ENCODE data around the gene FAM53A.

FAM53A gene

DNA sequence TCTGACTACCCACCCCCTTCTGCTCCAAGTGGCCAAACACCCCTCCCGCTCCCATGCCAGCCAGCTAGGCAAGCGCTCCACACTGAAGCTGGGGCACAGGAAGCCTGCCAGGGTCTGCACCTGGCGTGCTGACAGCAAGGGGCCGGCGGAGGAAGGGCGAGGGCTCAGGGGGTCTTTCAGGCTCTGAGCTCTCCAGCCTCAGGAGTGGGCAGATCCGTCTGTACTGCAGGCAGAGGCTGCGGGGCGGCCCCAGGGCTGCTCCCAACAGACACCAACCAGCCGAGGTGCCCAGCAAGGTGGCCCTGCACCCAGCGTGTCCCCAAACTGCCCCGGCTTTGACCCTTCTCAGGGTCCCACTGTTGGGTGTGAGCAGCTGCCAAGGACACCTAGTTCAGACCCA lies 14.8 kb downstream of the FAM53A start:
- no peak overlapping the region for H3K4me3 ChIP-seq (replicated peaks; ENCODE audit: low read depth, low read length)
- TF ChIP-seq CTCF (IDR thresholded peaks at IDR 0.05; ENCODE audit: insufficient read depth, low read length, poor library complexity, severe bottlenecking), result no peak
- DNase-seq (ENCODE audit: extremely low read depth, insufficient read length), result no peak
- no peaks in the 10 kb centered on the region for H3K36me3 ChIP-seq (ENCODE audit: control insufficient read depth, insufficient read depth, low read length)
- H3K27me3 ChIP-seq (replicated peaks; ENCODE audit: control insufficient read depth, insufficient read depth, low read length), result no peaks in the 10 kb centered on the region

DNA sequence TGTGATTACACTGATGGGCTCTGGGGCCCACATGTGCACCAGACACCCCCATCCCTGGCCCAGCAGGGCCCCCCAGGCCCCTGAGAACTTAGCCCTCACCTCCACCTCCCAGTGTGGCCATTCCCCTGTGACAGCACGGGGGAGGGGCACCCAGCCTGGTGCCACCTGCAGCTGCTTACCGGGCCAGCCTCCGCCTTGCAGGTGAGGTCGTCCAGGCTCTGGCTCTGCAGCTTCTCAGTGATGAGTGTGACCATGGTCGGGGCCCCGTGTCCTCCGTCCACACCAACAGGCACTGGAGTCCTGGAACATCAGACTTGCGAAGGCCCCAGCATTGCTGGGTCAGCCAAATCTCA lies 15.6 kb downstream of the FAM53A start:
- Histone ChIP-seq H3K36me3 (ENCODE audit: control insufficient read depth, insufficient read depth, low read length) (no peaks in the 10 kb centered on the region), H3K27me3 (replicated peaks; ENCODE audit: control insufficient read depth, insufficient read depth, low read length) (no peaks in the 10 kb centered on the region), H3K4me3 (replicated peaks; ENCODE audit: low read depth, low read length) (no peak overlapping the region)
- DNase-seq (ENCODE audit: extremely low read depth, insufficient read length), result no peak
- no peak for TF ChIP-seq CTCF (IDR thresholded peaks at IDR 0.05; ENCODE audit: insufficient read depth, low read length, poor library complexity, severe bottlenecking)

DNA sequence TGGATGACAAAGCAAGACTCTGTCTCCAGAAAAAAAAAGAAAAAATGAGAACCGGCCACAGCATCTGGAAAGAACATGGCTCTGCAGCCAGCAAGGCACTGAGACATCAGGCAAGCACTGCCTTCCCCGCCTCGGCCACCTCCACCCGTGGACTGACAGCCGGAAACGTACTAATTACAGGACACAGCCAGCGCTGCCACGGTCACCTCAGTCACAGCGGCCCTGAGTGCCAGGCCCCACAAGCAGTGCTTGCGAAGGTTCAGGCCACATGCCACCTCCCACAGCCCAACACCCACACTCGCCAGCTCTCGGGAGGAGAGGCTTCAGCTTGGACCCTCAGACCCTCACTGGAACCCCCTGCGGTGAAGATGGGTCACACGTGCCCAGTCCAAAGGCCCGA lies 16.8 kb downstream of the FAM53A start:
- Histone ChIP-seq H3K36me3 (ENCODE audit: control insufficient read depth, insufficient read depth, low read length) (no peaks in the 10 kb centered on the region), H3K27me3 (replicated peaks; ENCODE audit: control insufficient read depth, insufficient read depth, low read length) (no peaks in the 10 kb centered on the region), H3K4me3 (replicated peaks; ENCODE audit: low read depth, low read length) (no peak overlapping the region)
- no peak for TF ChIP-seq CTCF (IDR thresholded peaks at IDR 0.05; ENCODE audit: insufficient read depth, low read length, poor library complexity, severe bottlenecking)
- no peak for DNase-seq (ENCODE audit: extremely low read depth, insufficient read length)

GRCh38 chr4:1666391-1666790 lies 17.7 kb downstream of the FAM53A start:
- no peaks in the 10 kb centered on the region for H3K36me3 ChIP-seq (ENCODE audit: control insufficient read depth, insufficient read depth, low read length)
- H3K4me3 ChIP-seq (replicated peaks; ENCODE audit: low read depth, low read length), result no peak overlapping the region
- no peak for DNase-seq (ENCODE audit: extremely low read depth, insufficient read length)
- H3K27me3 ChIP-seq (replicated peaks; ENCODE audit: control insufficient read depth, insufficient read depth, low read length), result no peaks in the 10 kb centered on the region
- no peak for TF ChIP-seq CTCF (IDR thresholded peaks at IDR 0.05; ENCODE audit: insufficient read depth, low read length, poor library complexity, severe bottlenecking)

DNA sequence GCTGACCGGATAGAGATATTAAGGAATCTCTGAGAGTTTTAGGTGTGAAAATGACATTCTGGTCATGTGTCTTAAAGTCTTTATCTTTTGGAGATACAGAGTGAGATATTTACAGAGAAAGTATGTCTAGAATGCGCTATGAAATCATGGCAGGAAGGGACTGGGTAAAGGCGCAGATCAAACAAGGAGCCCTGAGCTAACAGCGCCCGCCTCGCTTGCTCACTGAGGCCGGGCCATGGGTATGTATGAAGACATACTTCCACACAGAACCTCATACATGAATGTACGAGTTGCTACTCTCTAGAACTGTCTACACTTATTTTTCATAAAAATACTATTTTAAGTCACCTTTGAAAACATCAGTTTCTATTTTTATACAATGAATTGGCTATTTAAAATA lies 20.0 kb downstream of the FAM53A start:
- Histone ChIP-seq H3K36me3 (ENCODE audit: control insufficient read depth, insufficient read depth, low read length) (no peaks in the 10 kb centered on the region), H3K4me3 (replicated peaks; ENCODE audit: low read depth, low read length) (no peak overlapping the region), H3K27me3 (replicated peaks; ENCODE audit: control insufficient read depth, insufficient read depth, low read length) (no peaks in the 10 kb centered on the region)
- TF ChIP-seq CTCF (IDR thresholded peaks at IDR 0.05; ENCODE audit: insufficient read depth, low read length, poor library complexity, severe bottlenecking), result no peak
- DNase-seq (ENCODE audit: extremely low read depth, insufficient read length), result no peak

- TF ChIP-seq CTCF (IDR thresholded peaks at IDR 0.05; ENCODE audit: insufficient read depth, low read length, poor library complexity, severe bottlenecking), result no peak
- Histone ChIP-seq H3K4me3 (replicated peaks; ENCODE audit: low read depth, low read length) (no peak overlapping the region), H3K36me3 (ENCODE audit: control insufficient read depth, insufficient read depth, low read length) (no peaks in the 10 kb centered on the region), H3K27me3 (replicated peaks; ENCODE audit: control insufficient read depth, insufficient read depth, low read length) (no peaks in the 10 kb centered on the region)
- no peak for DNase-seq (ENCODE audit: extremely low read depth, insufficient read length)
Measured at GRCh38 chr4:1663549-1663948, 20.6 kb downstream of the FAM53A start.
